Activated naive CD8-positive, alpha-beta T cell treated with anti-CD3 and anti-CD28 coated beads, Interleukin-2, amount 50 U/mL, for 16 hours (primary cell): ENCODE data around the gene ARF3.

ENCODE experiments used
- DNase-seq: peaks from one replicate; pipeline ENCODE4 v3.0.0-alpha.2; 2020; ENCODE audit warnings: low read depth, low spot score

ARF3 gene

DNA sequence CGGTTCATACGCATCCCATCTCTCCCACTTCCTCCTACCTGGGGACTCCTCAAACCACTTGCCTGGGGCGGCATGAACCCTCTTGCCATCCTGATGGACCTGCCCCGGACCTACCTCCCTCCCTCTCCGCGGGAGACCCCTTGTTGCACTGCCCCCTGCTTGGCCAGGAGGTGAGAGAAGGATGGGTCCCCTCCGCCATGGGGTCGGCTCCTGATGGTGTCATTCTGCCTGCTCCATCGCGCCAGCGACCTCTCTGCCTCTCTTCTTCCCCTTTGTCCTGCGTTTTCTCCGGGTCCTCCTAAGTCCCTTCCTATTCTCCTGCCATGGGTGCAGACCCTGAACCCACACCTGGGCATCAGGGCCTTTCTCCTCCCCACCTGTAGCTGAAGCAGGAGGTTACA is 24.5 kb upstream of the ARF3 start:
- DNase-seq, result no peak

DNA sequence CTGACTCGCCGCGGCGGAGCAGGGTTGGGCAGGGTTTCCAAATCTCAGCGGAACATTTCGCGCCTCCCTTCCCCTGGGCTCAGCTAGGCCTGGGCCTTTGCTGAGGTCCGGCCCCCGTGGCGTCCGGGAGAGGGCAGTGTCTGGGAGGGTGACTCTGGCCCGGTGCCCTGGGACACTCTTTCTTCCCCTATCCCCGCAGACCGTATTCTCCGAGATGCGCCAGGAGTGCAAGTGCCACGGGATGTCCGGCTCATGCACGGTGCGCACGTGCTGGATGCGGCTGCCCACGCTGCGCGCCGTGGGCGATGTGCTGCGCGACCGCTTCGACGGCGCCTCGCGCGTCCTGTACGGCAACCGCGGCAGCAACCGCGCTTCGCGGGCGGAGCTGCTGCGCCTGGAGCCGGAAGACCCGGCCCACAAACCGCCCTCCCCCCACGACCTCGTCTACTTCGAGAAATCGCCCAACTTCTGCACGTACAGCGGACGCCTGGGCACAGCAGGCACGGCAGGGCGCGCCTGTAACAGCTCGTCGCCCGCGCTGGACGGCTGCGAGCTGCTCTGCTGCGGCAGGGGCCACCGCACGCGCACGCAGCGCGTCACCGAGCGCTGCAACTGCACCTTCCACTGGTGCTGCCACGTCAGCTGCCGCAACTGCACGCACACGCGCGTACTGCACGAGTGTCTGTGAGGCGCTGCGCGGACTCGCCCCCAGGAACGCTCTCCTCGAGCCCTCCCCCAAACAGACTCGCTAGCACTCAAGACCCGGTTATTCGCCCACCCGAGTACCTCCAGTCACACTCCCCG is 23.9 kb upstream of the ARF3 start:
- no peak for DNase-seq

DNA sequence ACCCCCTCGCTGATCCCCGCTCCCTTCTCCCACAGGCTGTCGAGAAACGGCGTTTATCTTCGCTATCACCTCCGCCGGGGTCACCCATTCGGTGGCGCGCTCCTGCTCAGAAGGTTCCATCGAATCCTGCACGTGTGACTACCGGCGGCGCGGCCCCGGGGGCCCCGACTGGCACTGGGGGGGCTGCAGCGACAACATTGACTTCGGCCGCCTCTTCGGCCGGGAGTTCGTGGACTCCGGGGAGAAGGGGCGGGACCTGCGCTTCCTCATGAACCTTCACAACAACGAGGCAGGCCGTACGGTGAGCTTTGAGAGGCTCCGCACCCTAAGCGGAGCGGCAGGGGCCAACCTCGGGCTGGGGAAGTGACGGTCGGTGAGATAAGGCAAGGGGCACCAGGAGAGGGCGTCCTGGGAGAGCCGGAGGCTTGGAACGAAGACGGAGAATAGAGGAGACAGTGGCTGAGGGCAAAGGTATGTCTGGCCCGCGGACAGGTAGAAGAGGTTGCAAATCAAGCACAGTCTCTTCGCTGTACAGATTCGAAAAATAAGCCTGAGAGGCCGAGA is 23.2 kb upstream of the ARF3 start:
- no peak for DNase-seq

DNA sequence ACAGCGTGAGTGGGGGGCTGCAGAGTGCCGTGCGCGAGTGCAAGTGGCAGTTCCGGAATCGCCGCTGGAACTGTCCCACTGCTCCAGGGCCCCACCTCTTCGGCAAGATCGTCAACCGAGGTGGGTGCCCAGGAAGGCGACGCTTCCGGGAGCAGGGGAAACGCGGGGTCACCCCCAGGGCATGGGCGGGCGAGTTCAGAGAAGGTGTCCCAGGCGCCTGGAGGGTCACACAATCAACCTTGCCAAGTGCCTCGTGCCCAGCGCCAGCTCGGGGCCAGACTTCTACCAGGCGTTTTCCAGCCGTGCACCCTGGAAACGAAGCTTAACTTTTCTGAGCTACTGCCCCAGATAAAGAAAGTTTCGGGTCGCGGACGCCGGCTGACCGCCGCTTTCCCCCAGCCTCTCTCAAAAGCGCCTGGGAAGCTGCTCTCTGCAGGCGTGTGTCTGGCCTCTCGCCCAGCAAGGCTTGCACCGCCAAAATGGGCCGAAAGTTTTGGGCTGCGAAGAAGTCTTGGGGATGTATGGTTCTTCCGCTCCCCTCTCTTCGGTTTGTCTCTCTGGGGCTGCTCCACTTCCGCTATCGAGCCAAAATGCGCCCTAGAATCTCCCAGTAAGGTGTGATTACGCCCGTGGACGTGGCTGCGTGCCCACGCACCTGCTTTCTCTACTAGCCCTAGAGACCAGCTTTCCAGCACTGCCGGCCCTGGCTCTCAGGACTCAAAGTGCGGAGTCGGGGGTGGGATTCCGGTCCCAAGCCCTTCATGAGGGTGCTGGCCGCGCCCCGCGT is 22.5 kb upstream of the ARF3 start:
- DNase-seq, result no peak

DNA sequence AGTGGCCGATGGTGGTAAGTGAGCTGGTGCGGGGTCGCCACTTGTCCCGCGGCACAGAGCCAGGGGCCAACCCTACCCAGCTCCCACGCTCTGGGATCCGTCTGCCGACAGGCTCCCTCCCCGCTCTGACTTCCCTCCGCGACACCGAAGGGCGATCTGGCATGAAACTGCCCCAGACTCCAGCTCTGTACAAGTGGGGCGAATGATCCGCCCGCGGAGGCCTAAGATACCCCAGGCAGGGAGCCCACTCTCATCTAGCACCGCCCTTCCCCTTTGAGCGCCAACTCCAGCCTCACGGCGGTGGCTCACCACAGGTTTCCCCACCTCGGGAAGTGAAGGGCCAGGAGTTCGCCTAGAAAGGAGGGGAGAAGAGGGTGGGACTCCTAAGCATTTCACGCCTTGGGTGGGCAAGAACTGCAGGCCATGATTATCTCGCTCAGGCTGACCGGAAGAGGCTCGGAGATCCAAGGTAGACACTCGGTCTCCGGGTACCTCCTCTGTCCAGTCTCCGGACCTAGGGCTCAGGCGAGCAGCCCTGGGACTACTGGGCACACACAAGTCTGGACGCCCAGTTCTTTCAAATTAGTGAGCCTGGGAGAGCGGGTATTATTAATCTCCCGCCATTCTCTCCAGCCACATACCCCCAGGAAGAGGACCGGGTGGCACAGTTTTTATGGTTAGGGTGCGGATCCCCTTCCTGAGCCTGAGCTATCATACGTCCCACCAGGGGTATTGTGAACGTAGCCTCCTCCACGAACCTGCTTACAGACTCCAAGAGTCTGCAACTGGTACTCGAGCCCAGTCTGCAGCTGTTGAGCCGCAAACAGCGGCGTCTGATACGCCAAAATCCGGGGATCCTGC is 21.7 kb upstream of the ARF3 start:
- no peak for DNase-seq

DNA sequence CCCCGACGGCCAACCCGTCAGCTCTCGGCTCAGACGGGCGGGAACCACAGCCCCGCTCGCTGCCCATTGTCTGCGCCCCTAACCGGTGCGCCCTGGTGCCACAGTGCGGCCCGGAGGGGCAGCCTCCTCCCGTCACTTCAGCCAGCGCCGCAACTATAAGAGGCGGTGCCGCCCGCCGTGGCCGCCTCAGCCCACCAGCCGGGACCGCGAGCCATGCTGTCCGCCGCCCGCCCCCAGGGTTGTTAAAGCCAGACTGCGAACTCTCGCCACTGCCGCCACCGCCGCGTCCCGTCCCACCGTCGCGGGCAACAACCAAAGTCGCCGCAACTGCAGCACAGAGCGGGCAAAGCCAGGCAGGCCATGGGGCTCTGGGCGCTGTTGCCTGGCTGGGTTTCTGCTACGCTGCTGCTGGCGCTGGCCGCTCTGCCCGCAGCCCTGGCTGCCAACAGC is 21.0 kb upstream of the ARF3 start, which contains the start of gene WNT1:
Gene WNT1 (plus strand): TSS at position 32 of the 450 bp plus-strand sequence. CDS start 329 bp downstream, at position 361.
- DNase-seq, result no peak

DNA sequence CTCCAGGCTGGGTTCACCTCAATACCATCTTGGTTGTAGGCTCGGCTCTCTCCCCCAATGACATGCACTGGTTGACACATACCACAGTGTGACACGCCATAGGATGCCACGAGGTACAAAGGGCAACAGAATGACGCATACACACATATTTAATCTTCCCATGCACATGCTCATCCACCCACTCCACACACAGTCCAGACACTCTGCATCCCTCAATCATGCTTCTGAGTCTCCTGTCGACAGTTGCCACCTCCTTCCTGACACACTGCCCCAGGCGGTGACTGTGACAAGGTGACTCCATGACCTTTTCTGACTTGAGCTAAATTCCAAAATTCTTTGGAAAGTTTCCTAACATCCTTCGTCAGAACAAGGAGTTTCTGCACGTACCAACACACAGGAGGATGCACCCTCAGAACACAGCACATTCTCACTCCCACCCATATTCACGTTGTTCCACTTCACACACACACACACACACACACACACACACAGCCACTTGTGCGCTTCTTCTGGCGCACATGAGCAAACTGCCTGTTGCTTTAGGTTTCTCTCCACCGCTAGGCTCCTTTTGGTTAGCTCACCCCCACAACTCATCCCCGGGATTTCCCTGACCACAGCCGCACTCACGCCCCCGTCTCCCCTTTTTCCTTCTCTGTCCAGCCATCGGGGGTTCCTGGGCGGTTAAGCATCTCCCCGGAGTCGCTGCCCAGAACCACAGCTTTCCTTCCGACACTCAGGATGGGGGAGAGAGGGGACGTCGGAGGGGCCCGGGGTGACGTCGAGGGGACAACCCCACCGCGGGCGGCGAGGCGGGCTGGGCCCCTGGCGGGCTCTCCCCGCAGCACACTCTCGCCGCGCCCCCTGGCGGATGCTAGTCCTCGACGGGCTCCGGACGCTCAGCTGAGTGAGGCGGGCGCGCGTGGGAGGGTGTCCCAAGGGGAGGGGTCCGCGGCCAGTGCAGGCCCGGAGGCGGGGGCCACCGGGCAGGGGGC is 20.3 kb upstream of the ARF3 start:
- peak; percentile 65 for DNase-seq

DNA sequence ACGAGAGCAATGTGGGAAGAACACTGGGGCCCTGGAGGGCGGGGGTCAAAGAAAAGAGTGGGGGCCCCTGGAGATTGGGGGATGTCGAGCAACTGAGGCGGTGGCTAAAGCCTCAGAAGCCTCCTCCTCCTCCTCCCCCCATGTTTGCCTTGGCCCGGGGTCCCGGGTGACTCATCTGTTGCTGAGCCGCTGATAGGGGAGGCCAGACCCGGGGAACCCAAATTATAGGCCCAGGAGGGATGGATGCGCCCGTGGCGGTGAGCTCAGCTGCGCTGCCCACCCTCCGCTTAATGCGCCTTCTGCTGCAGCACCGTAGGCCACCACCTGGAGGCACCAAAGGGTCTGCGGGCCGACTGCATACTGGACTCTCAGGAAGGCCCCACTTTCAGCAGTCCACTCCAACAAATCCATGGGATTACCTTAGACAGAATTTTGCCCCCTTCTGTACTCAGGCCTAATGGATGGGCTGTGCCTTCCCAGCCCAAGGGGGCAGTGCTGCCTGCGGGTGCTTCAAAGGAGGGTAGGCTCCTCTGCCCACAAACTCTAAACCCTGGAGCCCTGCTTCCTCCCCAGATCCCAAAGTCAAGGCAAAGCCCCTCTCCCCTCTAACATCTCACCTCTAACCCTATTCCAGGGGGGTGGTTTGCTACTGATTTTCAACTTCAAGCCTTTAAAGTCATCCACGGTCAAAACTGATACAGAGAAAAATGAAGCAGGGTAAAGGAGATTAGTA is 16.8 kb upstream of the ARF3 start:
- DNase-seq, result no peak

DNA sequence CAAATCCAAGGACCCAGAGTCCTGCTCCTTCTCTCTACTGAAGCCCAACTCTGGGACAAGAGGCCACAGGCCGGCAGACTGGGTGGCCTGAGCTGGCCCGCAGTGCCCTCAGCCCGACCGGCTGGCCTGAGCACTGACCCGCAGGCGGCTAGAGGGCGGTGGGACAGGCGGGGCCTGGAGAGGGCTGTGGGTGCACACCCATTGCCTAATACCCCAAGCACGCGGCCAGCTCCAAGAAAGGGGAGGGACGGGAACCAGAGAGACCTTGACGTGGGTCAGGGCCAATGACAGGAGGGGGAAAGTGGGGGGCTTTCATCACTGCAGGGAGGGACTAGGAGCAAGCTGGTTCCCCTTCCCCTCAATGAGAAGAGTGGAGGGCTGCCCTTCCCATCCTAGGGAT is 16.2 kb upstream of the ARF3 start:
- DNase-seq, result no peak

DNA sequence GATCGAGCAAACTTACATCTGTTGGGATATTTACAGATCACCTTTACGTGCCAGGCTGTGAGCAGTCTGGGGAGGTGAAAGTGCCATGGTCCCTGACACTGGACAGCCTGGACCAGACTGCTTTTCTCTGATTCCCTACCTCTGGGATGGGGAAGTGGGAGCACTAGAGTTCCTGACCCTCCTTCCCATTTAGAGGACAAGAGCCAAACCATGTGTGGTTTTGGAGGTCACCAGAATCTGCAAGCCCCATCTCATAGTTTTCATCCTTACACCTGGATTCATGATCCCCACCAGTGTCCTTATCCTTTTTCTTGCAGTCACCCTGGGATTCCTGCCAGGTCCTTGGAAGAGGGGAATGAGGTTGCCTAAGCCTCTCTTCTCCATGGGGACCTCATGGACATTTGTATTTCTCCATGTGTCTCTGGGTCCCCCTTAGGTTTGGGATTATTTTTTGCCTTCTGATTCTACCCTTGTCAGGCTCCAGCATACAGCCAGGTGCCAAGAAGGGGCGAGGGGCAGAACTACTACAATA is 15.7 kb upstream of the ARF3 start:
- no peak for DNase-seq

DNA sequence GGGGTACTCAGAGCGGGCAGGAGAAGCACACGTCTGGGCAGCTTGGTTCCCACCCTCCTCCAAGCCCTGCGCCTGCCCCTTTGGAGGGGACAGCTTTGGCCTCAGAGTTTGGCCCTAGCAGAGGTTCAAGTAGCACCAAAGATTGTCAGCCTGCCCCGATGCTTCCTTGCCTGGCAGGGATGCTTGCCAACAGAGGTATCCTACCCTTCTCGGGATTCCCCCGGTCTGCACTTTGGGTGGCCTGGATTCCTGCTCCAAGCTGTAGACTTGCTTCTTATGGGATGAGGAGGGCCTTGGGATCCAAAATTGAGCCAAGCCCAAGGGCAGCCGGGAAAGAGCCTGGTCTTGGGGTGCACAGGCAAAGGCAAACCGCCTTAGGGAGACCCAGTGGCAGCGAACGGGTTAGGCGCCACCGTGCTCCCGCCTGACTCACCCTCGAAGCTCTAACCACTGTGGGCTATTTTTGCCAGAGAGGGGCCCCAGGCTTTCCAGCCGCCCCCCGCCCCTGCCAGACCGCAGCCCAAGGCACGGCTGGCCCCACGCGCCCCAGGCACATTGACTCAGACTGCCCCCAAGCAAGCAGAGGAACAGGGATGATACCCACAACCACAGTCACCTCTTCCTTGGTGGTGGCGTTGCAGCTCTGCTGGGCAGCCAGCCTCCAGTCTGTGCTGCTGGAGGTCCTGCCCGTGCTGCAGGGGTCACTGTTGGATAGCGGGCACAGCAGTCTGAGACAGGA is 15.1 kb upstream of the ARF3 start:
- DNase-seq, result no peak

DNA sequence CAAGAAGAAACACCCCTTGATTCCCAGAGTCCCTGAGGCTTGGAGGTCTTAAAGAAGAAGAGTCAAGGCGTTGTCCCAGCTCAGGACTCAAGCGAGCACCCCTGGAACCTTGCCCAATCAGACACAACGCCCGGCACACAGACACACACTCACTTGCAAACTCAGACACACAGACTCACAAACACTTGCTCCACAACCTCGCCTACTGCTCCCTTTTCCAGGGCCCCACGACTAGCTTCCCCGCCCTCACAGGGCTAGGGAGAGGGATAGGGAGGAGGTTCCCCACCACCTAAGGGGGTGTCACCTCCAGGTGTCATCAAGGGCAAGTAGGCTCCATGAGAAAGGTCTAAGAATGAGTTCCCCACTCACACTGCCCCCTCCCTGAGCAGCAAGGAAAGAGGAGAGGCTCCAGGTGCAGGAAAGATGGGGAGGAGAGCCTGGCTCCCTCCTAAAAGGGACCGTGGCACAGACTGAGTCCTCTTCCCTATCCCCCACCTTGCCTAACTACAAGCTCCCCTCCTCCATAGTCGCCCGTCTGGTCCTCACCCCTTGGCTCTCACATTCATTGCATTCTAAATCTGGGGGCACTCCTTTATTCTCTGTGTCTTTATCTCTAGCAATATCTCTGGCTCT is 13.5 kb upstream of the ARF3 start:
- no peak for DNase-seq

DNA sequence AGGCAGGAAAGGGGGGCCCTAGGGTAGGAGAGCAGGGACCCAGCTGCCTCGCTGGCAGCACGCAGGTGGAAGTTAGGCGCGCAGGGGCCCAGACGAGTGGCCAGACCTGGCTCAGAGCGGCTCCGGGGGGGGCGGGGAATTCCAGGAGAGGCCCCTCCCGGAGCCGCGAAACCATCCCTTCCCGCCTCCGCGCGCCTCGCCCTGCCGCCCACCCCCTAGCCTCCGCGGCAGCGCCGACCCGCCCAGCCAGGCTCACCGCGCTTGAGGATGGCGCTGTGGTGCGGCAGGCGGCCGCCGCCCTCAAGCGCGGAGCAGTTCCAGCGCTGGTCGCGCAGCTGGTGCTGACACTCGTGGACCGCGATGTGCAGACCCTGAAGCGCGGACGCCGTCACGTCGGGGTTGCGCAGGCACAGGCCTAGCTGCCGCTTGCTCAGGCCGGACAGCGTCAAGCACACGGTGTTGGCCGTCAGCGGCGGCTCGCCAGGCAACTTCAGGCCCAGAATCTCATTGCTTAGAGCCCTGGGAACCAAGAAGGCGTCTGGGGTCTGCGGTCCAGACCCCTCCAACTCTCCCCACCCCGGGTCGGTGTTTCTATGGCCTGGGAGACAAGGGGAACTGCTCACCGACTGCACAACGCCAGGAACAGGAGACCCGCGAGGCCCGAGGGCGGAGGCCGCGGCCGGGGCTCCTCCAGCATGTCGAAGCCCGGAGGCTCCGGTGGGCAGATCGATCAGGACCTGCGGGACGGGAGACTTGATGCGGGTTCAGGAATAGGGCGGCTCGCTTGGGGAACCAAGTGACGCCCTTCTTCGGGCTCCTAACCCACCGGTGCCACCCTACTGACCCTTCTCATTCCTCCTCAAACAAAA is 12.8 kb upstream of the ARF3 start:
- no peak for DNase-seq

DNA sequence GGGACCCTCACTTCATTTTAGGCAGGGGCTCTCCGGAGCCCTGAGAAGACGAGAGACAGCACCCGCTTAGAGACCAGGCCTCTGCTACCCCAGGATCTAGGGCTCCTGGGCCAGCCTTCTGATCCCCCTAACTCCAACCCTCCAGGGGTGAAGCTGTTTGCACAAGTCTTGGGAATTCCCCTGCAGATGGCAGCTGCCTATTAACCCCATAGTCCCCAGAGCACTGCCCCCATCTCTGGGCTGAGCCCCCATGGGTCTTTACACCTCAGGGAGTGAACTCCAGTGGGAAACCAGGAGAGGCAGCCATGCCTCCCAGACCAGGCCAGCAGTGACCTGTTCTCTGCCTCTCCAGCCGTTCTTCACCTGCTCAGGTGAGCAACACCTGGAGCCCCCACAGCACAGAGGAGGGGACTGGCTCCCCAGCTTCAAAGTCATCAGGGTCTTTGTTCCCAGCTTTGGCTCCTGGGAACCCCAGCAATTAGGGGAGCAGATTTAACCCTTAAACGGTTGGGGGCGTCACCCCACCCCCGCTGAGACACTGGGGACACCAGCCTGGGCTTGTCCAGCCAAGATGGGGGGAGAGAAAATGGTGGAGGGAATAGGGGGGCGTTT is 12.0 kb upstream of the ARF3 start:
- no peak for DNase-seq

DNA sequence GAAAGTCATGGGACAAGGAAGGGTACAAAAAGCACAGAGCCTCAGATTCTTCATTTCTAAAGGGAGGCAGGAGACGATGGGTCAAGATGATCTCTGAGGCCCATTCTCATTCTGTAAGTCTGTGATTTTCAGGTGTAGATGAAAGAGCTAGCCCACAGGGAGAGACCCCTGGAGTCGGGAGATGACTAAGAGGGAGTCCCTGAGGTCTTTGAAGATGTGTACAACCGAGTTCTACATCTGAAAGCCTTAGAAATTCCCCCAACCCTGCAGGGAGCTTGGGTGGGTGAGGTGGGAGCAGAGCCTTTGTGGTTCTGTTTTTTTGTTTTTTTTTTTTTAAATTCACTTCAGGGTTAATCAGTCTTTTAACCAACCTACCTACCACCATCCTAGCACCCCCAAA is 11.2 kb upstream of the ARF3 start:
- no peak for DNase-seq

DNA sequence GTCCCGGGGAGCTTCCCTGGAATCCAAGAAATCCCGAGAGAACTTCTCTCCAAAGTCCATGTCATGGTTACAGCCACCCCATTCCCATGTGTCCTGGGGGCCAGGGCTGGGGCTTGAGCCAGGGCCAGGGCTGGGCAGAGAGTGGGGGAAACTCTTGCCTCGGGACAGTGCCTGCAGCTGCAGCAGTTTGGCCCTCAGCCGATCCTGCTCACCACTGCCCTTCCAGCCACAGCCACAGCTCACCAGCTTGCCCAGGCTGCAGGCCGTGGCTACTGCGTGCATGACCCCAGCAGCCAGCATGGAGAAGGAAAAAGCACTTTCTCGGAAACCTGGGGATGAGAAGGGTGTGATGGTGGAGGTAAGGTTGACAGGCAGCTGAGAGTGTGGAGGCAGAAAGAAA is 10.7 kb upstream of the ARF3 start:
- DNase-seq, result no peak
